Astrocyte (in vitro differentiated cells and primary cell): ENCODE data around the gene PSEN1.

Experiments
- CTCF ChIP-seq: IDR thresholded peaks from 2 replicates; pipeline ENCODE4 v1.5.1; 2011; ENCODE audit warnings: low read depth, mild to moderate bottlenecking, inconsistent platforms, low read length, moderate library complexity; ENCODE audit not compliant: insufficient read depth
- EZH2 ChIP-seq: IDR thresholded peaks from 2 replicates; pipeline ENCODE4 v1.6.1; 2012; ENCODE audit warnings: mild to moderate bottlenecking, low read length, inconsistent platforms; ENCODE audit not compliant: insufficient read depth

- TF ChIP-seq EZH2 (no peak), CTCF (no peak)
These were observed 20.1 kb upstream of the PSEN1 start for GRCh38 chr14:73116079-73116665.
